NAMALWA (cell line): ENCODE data around the gene NRBP1.

Source experiments
- DNase-seq: peaks from one replicate; pipeline ENCODE4 v3.0.0-alpha.2; 2015; ENCODE audit warnings: low spot score

The NRBP1 gene

DNA sequence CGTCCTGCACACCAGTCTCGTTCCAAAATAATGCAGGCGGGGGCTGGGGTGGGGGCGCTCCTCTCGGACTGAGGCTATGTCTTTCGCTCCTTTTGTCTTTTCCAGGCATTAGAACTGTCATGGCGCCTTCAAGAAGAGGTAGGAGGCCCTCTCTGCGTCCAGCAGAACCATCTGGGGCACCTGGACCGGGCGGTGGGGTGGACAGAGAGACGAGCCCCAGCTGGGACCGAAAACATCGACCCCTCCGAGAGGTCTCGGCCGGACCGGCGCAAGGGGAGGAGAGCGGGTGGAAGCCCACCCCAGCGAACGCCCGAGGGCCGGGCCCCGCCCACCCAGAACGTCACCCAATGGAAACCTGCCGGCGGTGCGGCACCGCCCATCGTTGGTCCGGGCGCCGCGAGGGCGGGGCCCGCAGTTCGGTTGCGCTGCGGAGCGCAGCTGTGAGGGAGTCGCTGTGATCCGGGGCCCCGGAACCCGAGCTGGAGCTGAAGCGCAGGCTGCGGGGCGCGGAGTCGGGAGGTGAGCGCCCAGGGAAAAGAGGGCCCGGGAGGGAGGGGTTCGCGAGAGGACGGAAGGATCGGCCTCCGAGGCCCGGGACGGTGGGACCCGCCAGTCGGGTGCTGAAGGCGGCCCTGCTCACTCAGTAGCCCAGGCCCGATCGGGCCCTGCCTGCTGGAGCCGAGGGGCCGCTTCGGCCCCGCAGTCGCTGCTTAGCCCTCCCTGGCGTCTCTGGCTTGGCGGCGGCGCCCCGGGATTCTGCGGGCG is at the start of gene NRBP1:
NRBP1 (plus strand) TSS at position 419 of the 765 bp plus-strand sequence. CDS start 4,643 bp downstream, outside the sequence.
- DNase-seq: peak; percentile 96

DNA sequence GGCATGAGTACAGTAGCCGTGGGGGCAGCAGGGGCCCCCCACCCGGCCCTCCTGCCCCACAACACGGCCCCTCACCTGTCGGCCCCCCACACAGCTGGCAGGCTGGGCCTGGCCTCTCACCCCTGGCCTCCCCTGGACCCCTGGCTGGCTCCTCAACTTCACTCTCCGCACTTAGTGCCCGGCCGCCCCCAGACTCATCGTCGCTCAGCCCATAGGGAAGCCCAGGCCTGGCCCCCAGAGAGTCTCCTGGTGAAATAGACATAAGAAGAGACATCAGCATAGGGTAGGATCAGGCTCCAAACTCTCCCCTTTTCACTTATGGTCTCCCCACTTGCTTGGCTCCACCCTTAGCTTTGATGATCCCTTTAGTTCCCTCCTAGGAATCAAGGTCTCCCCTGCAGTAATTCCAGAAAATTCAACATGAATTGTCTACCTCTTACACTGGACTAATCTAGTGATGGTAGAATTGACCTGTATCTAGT is 49.6 kb upstream of the NRBP1 start:
- no peak for DNase-seq

DNA sequence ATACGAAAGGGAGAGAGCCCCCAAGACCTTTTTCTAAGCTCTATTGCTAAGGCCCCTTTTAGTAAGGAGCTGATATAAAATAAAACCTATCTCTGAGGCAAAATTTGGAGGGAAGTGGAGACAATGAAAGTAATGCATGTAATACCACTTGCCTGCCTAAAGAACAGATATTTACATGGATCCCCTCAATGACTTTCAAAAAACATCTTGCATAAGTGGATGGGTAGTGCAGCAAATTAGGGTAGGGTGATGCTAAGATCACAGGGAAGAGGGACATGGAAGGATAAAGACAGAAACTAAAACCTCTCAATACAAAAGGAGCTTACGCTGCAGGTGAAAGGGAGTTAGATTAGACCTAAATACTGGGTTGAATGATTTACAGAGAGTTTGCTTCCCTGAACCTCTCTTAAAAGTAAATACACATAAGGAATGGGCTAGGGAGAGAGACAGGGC is 49.0 kb upstream of the NRBP1 start:
- peak; percentile 28 for DNase-seq

DNA sequence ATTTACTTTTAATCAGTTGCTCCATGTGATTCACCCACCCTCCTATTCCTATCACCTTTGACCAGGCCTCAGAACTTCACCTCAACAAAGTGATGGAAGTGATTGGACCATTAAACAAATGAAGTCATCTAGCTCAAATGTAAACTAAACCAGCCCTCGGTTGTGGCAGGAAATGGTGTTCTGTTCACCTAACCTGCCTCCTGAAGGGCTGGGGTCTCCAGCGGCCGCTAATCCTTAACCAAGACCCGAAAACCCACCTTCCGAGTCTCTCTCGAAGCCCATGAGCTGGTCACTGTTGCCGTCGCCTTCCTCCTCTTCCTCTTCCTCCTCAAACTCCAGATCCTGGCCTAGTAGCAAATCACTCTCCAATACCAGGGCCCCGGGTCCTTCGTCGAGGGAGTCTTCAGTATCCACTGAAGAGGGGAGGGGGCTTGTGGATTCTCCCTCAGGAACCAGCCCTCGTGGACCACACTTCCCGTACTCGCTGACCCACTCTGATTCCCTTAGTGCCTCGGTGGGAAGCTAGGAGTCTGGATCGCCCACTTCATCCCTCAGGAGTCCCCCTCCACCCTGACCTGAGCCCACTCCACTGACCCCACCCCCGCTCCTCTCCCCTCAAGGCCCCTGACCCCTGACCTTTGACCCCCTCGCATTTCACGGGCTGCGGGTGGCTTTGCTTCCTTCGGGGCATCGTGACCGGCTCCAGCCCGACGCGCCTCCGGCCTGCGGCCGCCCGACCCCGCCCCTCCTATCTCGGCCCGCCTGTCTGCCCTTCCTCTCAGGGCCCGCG is 48.4 kb upstream of the NRBP1 start:
- DNase-seq: peak; percentile 44

DNA sequence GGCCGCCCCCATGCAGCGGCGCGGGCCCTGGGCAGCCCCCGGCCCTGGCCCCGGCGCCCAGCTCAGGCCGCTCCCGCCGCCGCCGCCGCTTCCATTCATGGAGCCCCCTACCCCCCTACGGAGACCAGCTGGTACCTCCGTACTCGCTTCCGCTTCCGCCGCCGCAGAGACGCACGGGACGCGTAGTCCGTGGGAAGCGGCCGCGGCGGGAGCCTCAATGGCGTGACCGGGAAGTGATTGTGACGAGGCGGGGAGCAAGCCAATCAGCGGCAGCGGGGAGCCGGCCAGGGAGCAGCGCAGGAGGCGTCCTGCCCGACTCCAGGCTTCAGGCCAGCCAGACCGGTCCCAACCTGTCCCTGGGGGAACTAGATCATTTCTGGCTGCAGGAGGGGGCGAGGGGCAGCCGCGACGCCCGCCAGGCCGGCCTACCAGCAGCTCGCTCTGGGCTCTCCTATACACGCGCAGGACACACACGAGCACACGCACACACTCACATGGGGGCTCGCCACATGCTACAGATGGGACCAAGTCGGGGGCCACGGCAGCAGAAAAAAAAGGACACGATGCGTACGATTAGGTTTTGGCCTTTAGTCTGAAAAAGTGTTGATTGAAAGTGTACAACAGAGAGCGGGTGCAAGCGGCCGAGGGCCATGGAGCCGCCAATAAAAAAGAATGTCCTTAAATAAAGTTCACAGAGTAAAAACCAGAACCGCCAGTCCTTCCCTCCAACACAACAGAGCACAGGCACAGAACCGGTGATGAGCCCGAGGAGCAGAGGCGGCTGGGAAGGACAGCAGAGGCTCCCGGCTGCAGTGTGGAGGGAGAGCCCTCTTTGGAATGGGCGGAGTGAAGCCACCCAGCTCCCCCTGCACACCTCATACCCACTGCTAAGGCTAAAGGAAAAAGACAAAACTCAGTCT is 47.5 kb upstream of the NRBP1 start, which contains the start of gene ZNF513:
ZNF513 (minus strand) TSS at position 109 of the 920 bp plus-strand sequence. CDS start 208 bp downstream, outside the sequence.
- DNase-seq: peak; percentile 76

DNA sequence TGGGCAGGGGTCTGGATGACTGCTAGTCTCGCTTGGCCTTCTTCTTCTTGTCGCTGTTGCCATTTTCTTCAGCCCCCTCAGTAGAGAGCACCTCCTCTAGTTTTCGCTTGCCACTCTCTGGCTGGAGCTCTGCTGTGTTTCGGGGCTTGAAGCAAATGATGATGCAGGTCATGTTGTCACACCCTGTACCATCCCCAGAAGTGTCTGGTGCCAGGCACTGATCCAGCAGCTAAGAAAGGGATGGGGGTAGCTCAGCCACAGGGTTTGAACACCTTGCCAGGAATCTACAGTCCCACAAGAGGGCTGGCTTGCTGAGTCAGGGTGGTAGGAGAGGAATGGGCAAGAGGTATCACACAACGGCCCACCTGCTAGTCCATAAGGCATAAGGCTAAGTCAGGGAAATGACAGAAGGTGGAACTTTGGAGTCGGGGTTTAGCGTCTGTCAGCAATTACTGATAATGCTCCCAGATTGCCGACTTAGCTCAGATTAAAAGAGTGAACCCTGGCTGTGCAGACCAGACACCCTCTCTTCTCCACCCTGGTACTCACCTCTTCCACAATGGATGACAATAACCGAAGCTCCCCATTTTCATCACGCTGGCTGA is 46.8 kb upstream of the NRBP1 start:
- DNase-seq: no peak

DNA sequence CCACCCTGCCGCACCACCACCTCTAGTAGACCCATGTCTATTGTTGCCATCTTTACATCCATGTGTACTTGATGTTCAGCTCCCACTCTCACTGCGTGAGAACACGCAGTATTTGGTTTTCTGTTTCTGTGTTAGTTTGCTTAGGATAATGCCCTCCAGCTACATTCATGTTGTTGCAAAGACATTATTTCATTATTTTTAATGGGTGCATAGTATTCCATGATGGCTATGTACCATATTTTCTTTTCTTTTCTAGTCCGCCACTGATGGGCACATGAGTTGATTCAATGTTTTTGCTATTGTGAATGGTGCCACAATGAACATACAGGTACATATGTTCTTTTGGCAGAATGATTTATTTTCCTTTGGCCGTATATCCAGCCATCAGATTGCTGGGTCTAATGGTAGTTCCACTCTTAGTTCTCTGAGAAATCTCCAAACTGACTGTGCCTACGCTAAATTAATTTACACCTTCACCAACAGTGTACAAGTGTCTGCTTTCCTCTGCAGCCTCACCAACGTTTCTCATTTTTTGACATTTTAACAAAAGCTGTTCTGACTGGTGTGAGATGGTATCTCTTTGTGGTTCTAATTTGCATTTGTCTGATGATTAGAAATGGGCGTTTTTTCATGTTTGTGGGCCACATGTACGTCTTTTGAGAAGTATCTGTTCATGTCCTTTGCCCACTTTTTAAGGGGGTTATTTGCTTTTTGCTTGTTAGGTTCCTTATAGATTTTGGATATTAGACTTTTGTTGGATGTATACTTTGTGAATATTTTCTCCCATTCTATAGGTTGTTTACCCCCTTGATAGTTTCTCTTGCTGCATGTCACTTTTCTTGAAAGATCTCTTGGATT is 37.4 kb upstream of the NRBP1 start:
- no peak for DNase-seq

DNA sequence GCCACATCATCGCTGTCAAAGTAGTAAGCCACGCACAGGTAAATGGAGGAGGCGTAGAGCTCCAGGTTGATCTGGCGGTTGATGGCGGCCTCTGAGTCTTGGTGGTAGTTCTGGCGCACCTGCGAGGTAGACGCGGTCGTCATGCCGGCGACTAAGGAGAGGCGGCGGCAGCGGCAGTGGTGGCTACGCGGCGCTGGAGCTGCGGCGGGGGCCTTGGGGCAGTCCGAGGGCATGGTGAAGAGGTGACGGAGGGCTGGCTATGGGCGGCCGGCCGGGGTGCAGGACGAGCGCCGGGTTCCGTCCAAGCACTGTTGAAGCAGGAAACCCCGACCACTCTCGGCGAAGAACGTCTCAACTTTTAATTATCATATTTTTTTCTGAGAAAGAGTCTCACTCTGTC is 35.2 kb upstream of the NRBP1 start:
- no peak for DNase-seq

DNA sequence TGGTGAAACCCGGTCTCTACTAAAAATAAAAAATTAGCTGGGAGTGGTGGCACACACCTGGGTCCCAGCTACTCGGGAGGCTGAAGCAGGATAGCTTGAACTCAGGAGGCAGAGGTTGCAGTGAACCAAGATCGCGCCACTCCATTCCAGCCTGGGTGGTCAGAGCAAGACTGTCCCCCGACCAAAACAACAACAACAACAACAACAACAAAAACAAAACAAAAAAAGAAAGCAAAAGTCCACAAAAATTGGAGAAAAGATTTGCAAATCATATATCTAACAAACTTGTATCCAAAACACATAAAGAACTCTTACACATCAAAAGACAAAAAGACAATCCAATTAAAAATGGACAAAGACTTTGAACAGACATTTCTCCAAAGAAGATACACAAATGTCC is 29.5 kb upstream of the NRBP1 start:
- no peak for DNase-seq

DNA sequence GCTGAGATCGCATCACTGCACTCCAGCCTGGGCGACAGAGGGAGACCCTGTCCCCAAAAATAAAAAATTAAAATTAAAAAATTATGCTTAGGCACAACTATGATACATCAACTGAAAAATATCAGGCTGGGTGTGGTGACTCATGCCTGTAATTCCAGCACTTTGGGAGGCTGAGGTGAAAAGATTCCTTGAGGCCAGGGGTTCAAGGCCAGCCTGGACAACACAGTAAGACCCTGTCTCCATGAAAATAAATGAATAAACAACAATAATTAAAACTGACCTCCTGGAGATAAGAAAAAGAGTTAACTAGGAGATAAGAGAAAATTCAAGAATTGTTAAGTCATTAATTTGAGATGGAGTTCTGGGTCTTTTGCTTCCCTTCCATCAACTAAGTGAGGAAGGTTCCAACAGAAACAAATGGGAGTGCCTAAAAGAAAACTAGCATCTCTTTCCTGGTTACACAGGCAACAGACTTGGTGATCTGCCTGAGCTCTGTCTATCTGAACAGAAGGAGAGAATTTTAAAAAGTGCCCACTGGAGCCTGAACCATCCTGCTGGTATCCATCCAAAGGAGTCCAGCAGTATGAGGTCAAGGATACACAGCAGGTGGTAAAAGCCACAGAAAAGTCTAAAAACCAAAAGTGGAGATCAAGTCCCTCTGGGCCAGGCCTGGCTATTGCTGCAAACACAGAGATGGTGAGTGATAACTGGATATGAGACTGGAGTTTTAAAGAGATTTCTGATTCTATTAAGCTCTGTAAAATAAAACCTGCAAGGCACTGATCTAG is 27.9 kb upstream of the NRBP1 start:
- no peak for DNase-seq

DNA sequence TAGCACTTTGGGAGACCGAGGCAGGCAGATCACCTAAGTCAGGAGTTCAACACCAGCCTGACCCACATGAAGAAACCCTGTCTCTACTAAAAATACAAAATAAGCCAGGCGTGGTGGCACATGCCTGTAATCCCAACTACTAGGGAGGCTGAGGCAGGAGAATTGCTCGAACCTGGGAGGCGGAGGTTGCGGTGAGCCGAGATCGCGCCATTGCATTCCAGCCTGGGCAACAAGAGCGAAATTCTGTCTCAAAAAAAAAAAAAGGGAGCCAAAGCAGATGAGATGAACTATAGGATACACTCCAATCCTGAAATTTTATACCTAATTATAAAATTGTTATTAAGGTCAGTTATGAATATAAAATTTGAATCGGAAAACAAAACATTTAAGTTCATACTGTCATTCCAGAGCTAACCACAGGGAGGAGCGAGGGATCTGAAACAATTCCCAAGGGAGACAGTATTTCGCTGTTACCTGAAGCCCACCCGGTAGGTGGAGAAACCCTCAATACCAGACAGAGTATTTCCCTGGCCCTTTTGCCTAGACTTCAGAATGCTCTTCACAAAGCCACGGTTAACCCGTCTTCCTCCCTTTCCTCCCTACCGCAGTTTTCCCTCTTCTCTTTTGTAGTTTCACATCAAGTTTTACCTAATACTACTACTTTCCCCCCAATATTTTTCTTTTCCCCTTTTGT is 20.5 kb upstream of the NRBP1 start:
- DNase-seq: peak; percentile 66

DNA sequence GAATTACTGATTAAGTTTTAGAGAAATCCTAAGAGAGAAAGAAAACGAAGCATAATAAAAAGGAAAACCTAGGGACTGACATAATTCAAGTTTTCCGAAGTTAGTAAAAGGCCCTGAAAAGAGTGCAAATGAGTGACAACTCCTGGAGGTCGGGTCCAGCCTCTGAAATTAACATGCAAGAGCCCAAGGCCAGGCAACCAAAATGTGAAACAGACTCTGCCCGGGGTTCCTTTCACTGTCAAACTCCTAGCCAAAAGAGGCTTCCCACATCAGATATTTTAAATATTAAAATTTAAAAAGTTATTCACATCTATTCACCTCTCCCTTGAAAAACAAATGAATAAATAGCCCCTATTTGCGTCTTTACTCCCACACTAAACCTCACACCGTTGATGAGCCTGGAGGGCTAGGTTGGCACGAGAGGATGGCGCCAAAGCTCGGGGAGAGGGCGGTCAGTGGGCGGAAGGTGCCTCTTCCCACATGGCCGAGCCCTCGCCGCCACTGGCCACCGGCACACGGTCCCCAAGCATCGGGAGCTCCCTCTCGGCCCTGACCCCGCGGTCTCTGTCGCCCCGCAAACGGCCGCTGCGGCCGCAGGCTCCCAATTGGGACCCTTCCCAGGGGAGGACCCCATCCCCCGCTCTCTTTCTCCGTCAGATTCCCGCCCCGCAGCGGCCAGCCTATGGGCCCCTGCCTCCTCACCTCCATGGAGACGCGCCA is 19.7 kb upstream of the NRBP1 start:
- peak; percentile 51 for DNase-seq

DNA sequence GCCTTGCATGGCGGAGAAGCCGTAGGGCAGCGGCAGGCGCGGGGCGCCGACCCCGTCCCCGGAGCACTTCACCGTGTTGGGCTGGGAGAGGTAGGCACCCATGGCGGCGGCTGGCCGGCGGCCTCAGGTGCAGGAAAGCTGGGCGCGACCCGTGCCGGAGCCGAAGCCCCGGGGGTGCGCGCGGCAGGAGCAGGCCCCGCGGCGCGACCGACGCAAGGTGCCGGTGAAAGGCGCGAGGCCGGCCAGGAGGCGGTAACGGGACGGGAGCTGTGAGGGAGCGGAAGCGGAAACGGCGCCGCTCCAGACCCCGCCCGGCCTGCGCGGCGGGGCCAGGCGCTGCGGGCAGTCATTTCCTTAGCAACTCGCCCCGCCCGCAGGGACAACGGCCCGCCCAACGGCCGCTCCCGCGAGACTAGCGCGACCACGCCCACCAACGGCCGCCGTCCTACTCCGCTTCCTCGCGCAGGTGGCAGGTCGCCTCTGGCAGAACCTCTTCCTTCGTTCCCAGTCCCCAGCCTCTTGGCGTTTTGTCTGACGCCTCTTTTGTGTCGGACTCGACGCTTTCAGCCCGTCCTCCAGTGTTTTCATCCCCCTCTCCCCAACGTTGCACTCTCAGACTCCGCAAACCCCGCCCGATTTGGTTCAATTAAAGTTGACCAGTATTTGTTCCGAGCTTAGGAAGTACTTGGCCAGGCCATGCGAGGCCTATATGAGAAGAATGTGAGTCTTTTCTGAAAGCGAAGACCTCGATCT is 18.9 kb upstream of the NRBP1 start, which contains the start of gene PPM1G:
PPM1G (minus strand) TSS at position 271 of the 753 bp plus-strand sequence; CDS start at position 102, 169 bp downstream.
- DNase-seq: peak; percentile 95

DNA sequence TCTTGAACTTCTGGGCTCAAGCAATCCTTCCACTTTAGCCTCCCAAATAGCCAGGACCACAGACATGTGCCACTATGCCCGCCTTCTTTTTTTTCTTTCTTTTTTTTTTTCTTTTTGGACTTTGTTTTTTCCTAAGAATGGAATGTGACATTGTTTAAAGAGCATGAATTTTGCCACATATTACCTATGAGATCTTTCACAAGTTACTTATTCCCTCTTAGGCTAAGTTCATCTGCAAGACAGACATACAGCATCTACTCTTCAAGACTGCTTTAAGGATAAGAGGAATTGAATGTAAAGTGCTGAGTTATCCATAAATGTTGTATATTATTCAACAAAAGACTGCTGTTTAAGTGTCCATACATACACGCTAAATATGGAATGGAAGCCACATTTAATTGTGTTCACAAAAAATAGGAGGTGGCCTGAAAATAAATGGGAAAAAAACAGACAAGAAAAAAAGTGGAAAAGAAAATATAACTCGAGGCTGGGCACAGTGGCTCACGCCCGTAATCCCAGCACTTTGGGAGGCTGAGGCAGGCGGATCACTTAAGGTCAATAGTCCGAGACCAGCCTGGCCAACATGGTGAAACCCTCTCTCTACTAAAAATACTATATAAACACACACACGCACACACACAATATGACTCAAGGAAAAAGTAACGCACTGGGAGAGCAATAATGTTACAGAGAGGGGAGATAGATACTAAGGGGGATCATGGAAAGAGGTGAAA is 15.8 kb upstream of the NRBP1 start:
- no peak for DNase-seq

DNA sequence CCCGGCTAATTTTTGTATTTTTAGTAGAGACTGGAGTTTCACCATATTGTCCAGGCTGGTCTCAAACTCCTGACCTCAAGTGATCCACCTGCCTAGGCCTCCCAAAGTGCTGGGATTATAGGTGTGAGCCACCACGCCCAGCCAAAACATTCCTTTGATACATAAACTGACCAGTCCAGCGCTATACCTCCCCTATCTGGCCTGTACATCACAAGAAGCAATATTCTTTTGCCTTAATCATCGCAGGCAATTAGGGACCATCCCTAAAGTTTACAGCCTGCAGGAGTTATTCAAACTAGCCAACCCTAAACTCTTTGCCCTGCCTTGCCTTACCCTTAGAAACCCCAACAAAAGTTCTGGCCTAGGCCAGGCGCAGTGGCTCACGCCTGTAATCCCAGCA is 12.3 kb upstream of the NRBP1 start:
- no peak for DNase-seq

DNA sequence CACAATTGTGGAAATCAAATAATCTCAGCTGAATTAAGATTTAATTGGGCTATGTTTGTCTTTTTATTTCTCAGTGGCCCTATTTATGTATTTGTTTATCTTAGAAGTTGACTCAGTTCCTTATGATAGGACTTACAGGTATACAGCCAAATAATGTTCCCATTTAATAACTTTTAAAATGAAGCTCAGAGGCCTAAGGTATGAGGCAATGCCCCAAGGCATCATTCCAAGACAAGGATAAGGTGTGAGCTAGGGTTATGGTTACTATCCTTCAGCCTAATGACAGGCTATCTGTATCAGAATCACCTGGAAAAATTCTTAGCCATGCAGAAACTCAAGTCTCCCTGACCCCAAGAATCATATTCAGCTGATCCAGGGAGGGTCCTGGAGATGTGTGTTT is 7.4 kb upstream of the NRBP1 start:
- no peak for DNase-seq
